HCT116 (cell line): Measurements from ENCODE around the gene FRMD3. TPM values are rescaled to one million over a fixed set of nuclear protein-coding genes. Genes with fewer than 3 reads are reported as not detected.

Experiments used
- ATAC-seq: fragments of 200-7000 bp; cut with Tn5 transposase; 2 replicates; pipeline ENCODE4 v1.9.1; 2020; ENCODE audit warnings: mild to moderate bottlenecking, moderate library complexity
- BruUV-seq: library from RNA; stranded (reverse); fragments of 400-500 nt; replicated peaks from 2 replicates; lab custom pipeline; 2021; lab: Mats Ljungman, UMichigan
- CTCF ChIA-PET: fragments of 300-600 bp; sonication (Branson Sonifier 250); formaldehyde crosslinking; loops from one replicate; lab custom pipeline; 2021; ENCODE audit warnings: antibody characterized with exemption; lab: Charles Lee
- POLR2A ChIA-PET: fragments of 300-600, 350-600 bp; sonication (Branson Sonifier 250); formaldehyde crosslinking; loops from one replicate; lab custom pipeline; 2021; ENCODE audit warnings: antibody characterized with exemption; lab: Charles Lee
- RAD21 ChIA-PET, 2 experiments: fragments of 300-600 bp; sonication (Branson Sonifier 250); formaldehyde crosslinking; loops; one replicate each; lab custom pipeline; 2023; ENCODE audit warnings: low total read pairs in 2 of 2; ENCODE audit not compliant: uncharacterized antibody in 2 of 2, unreplicated experiment in 2 of 2, low non-redundant PET in 1 of 2; lab: Charles Lee
- DNase-seq: peaks from one replicate; pipeline ENCODE4 v3.0.0-alpha.2; 2010; ENCODE audit warnings: low read depth, low spot score
- H2AFZ ChIP-seq: fragments of 200-600 bp; shearing (Covaris generic), sonication (generic); 2 replicates; pipeline ENCODE4 v1.6.1; 2017; ENCODE audit warnings: low read depth, mixed run types, mixed read lengths, antibody characterized with exemption, low read length; ENCODE audit not compliant: poor library complexity, severe bottlenecking
- H3K27ac ChIP-seq: 2 replicates; pipeline ENCODE4 v1.5.1; 2012; ENCODE audit warnings: low read depth, low read length
- H3K27me3 ChIP-seq: fragments of 200-600 bp; sonication (generic); 2 replicates; pipeline ENCODE4 v1.6.1; 2016; ENCODE audit warnings: mixed run types, low read length, mixed read lengths; ENCODE audit not compliant: insufficient read depth
- H3K36me3 ChIP-seq, 2 experiments: fragments of 200-500 bp in 1 of 2; fragments of 200-600 bp in 1 of 2; sonication (Bioruptor generic) in 1 of 2; sonication (generic) in 1 of 2; 2 replicates each; pipeline versions ENCODE4 v1.5.1 to v1.6.1; 2014 to 2016; ENCODE audit warnings: low read length in 2 of 2, inconsistent platforms in 1 of 2, mixed read lengths in 1 of 2, mixed run types in 1 of 2; ENCODE audit not compliant: insufficient read depth in 2 of 2, control insufficient read depth in 1 of 2
- H3K4me1 ChIP-seq, 2 experiments: fragments of 200-600 bp in 1 of 2; sonication (generic) in 1 of 2; 2 replicates each; pipeline versions ENCODE4 v1.5.1 to v1.6.1; 2012 to 2017; ENCODE audit warnings: low read length in 2 of 2, inconsistent platforms in 1 of 2, mild to moderate bottlenecking in 1 of 2, mixed read lengths in 1 of 2, mixed run types in 1 of 2, moderate library complexity in 1 of 2; ENCODE audit not compliant: insufficient read depth in 2 of 2, control insufficient read depth in 1 of 2
- H3K4me2 ChIP-seq: fragments of 200-600 bp; sonication (generic); 2 replicates; pipeline ENCODE4 v1.6.1; 2017; ENCODE audit warnings: mixed run types, low read length, mixed read lengths
- H3K4me3 ChIP-seq, 2 experiments: fragments of 200-600 bp in 1 of 2; sonication (generic) in 1 of 2; replicated peaks in 1 of 2; 2 replicates each; pipeline ENCODE4 v1.5.1; 2011 to 2016; ENCODE audit warnings: low read length in 2 of 2, control low read depth in 1 of 2, low read depth in 1 of 2, mild to moderate bottlenecking in 1 of 2, mixed read lengths in 1 of 2, mixed run types in 1 of 2
- H3K79me2 ChIP-seq: fragments of 200-600 bp; sonication (generic); 2 replicates; pipeline ENCODE4 v1.6.1; 2017; ENCODE audit warnings: mild to moderate bottlenecking, mixed run types, low read length, moderate library complexity, mixed read lengths; ENCODE audit not compliant: insufficient read depth
- H3K9ac ChIP-seq: fragments of 200-600 bp; sonication (generic); 2 replicates; pipeline ENCODE4 v1.6.1; 2016; ENCODE audit warnings: low read length, mixed read lengths
- H3K9me2 ChIP-seq: fragments of 200-600 bp; sonication (generic), shearing (Covaris generic); 2 replicates; pipeline ENCODE4 v1.6.1; 2017; ENCODE audit warnings: mixed run types, mild to moderate bottlenecking, moderate library complexity; ENCODE audit not compliant: insufficient read depth
- H3K9me3 ChIP-seq, 2 experiments: fragments of 200-500 bp in 1 of 2; fragments of 200-600 bp in 1 of 2; sonication (Bioruptor generic) in 1 of 2; sonication (generic) in 1 of 2; 2 replicates each; pipeline ENCODE4 v1.6.1; 2014 to 2017; ENCODE audit warnings: low read length in 2 of 2, mixed read lengths in 2 of 2, inconsistent platforms in 1 of 2, low read depth in 1 of 2, mild to moderate bottlenecking in 1 of 2, mixed run types in 1 of 2, moderate library complexity in 1 of 2; ENCODE audit not compliant: control insufficient read depth in 1 of 2, insufficient read depth in 1 of 2
- H4K20me1 ChIP-seq: fragments of 200-600 bp; sonication (generic), shearing (Covaris generic); 2 replicates; pipeline ENCODE4 v1.6.1; 2017; ENCODE audit warnings: mixed run types, mild to moderate bottlenecking, moderate library complexity; ENCODE audit not compliant: insufficient read depth
- CEBPB ChIP-seq: IDR thresholded peaks from 2 replicates; pipeline ENCODE4 v1.6.1; 2012; ENCODE audit warnings: low read depth
- CTCF ChIP-seq, 3 experiments: fragments of 200-600 bp in 1 of 3; sonication (generic) in 1 of 3; IDR thresholded peaks in 2 of 3; conservative IDR thresholded peaks in 1 of 3; 2 replicates each; pipeline ENCODE4 v1.5.1; 2012 to 2017; ENCODE audit warnings: low read depth in 2 of 3, low read length in 2 of 3, antibody characterized with exemption in 1 of 3, borderline replicate concordance in 1 of 3, control low read depth in 1 of 3, mild to moderate bottlenecking in 1 of 3, mixed read lengths in 1 of 3, mixed run types in 1 of 3, moderate library complexity in 1 of 3; ENCODE audit not compliant: insufficient read depth in 1 of 3
- EGR1 ChIP-seq: IDR thresholded peaks from 2 replicates; pipeline ENCODE4 v1.6.1; 2012; ENCODE audit warnings: low read depth
- EZH2 ChIP-seq: fragments of 200-600 bp; sonication (generic); IDR thresholded peaks from 2 replicates; pipeline ENCODE4 v1.6.1; 2017; ENCODE audit warnings: antibody characterized with exemption, mixed run types
- EZH2phosphoT487 ChIP-seq: fragments of 200-600 bp; IDR thresholded peaks from 2 replicates; pipeline ENCODE4 v1.6.1; 2018; ENCODE audit warnings: antibody characterized with exemption, borderline replicate concordance
- FOSL1 ChIP-seq: IDR thresholded peaks from 2 replicates; pipeline ENCODE4 v1.6.1; 2012; ENCODE audit warnings: low read depth
- JUND ChIP-seq: IDR thresholded peaks from 2 replicates; pipeline ENCODE4 v1.6.1; 2012
- MAX ChIP-seq: IDR thresholded peaks from 2 replicates; pipeline ENCODE4 v1.6.1; 2012
- POLR2A ChIP-seq: IDR thresholded peaks from 2 replicates; pipeline ENCODE4 v1.7.0; 2011; ENCODE audit warnings: borderline replicate concordance; ENCODE audit not compliant: insufficient read depth, insufficient read length; ENCODE audit errors: extremely low read depth
- POLR2AphosphoS5 ChIP-seq: IDR thresholded peaks from 2 replicates; pipeline ENCODE4 v1.6.1; 2011; ENCODE audit warnings: mild to moderate bottlenecking, low read depth, low read length, moderate library complexity
- RAD21 ChIP-seq: IDR thresholded peaks from 2 replicates; pipeline ENCODE4 v1.6.1; 2012; ENCODE audit warnings: low read depth, mild to moderate bottlenecking
- SIN3A ChIP-seq: IDR thresholded peaks from 2 replicates; pipeline ENCODE4 v1.6.1; 2012; ENCODE audit warnings: low read depth
- SRF ChIP-seq: IDR thresholded peaks from 2 replicates; pipeline ENCODE4 v1.6.1; 2012; ENCODE audit warnings: low read depth
- YY1 ChIP-seq: IDR thresholded peaks from 2 replicates; pipeline ENCODE4 v1.6.1; 2011; ENCODE audit warnings: low read length, low read depth, moderate library complexity, mild to moderate bottlenecking; ENCODE audit not compliant: insufficient replicate concordance; ENCODE audit errors: extremely low read depth
- ZNF274 ChIP-seq: fragments of 200-500 bp; sonication (Bioruptor generic); IDR thresholded peaks from 2 replicates; pipeline ENCODE4 v1.6.1; 2014; ENCODE audit warnings: mild to moderate bottlenecking, low read depth, low read length, inconsistent platforms
- intact Hi-C: fragments of 100-400 bp; cut with micrococcal nuclease; formaldehyde crosslinking; loops from 2 replicates; pipeline ENCODE4 v1.10.0; 2022
- total RNA-seq: library from RNA; stranded (reverse); gene quantifications from one replicate; pipeline ENCODE4 v1.2.1, GENCODE V29; 2021; ENCODE audit not compliant: unreplicated experiment

FRMD3 gene
- total RNA-seq, 1 experiment from 2014 or later = 0.89 TPM

DNA sequence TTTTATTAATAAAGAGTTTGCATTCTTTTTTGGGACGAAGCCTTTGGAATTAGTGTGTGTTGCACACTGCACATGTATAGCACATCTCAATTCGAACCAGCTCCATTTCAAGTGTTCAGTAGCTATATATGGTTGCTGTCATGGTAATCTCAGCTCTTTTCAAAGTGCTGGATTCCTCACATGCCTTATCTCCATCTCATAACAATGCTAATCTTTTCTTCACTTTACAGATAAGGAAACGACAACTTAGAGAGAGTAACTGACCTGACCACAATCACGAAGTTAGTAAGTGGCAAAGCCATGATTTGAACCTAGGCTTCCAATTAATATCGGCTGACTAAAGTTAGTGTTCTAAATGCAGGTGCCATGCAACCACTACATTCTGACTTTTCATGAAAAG, 270.5 kb downstream of the FRMD3 start (continued):
- TF ChIP-seq POLR2A = no peak
- TF ChIP-seq EGR1 = no peak

DNA sequence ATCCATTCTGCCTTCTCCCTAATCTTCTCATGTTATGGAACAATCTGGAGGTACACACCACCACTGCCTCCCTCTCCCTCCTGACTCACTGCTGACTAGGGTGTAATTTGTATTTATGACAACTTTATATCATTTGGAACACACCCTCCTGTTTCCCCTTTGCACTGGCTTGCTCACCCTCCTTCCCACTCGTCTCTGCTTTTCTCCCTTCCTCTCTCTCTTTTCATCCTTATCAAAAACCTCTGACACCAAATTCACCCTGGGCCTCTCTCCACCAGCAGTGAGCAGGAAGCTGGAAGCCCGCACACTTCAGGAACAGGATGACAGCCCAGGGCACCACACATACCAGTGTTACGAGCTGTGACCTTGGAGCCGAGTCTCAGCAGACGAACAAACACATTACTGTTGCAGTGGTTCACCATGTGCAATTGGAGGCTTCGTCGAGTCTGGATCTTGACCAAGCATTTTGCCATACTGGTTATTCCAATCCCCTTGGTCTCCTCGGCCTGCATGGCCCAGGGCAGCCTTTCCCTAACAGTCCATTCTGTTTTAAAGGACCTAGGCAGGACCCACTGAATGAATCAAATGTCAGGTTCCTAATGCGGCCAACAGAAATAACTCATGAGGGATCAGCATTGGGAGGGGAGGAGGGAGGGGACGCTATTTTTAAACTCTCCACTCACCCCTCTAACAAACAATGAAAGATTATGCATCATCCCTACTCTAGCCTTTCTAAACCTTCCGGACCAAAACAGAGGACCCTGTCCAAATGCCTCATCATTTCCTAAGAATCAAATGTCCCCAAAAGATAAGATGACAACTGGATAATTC, 271.3 kb downstream of the FRMD3 start:
- no peaks in the 10 kb centered on the region for H3K9me3 ChIP-seq
- no peak for TF ChIP-seq RAD21
- no peak for TF ChIP-seq ZNF274
- TF ChIP-seq, all 23 proteins: peak for 0
- POLR2A ChIA-PET = no interaction called here
- Histone ChIP-seq H3K27ac (no peak overlapping the region), H3K4me1 (no peaks in the 10 kb centered on the region; a peak in 1 of 4 replicates), H3K79me2 (no peaks in the 10 kb centered on the region), H3K27me3 (no peaks in the 10 kb centered on the region), H3K36me3 (no peaks in the 10 kb centered on the region), H3K4me3 (no peak overlapping the region), H3K9ac (no peak overlapping the region), H2AFZ (no peak overlapping the region), H4K20me1 (no peaks in the 10 kb centered on the region), H3K9me2 (no peaks in the 10 kb centered on the region), H3K4me2 (no peak overlapping the region)
- ATAC-seq = peak; percentile 53; the same call in 1 of the 2 replicates
- CTCF ChIA-PET = no interaction called here
- BruUV-seq = no TSS peak
- intact Hi-C loops = no loop called here
- RAD21 ChIA-PET = no interaction called here
- no peak for DNase-seq

GRCh38 chr9:83266331-83266665, 271.9 kb downstream of the FRMD3 start:
- ChIA-PET CTCF (no interaction called here), RAD21 (no interaction called here), POLR2A (no interaction called here)
- Histone ChIP-seq H3K4me3 (no peak overlapping the region), H2AFZ (no peak overlapping the region), H4K20me1 (no peaks in the 10 kb centered on the region), H3K9ac (no peak overlapping the region), H3K36me3 (no peaks in the 10 kb centered on the region), H3K9me3 (no peaks in the 10 kb centered on the region), H3K27me3 (no peaks in the 10 kb centered on the region), H3K79me2 (no peaks in the 10 kb centered on the region), H3K9me2 (no peaks in the 10 kb centered on the region), H3K4me1 (no peaks in the 10 kb centered on the region; a peak in 1 of 4 replicates), H3K27ac (no peak overlapping the region), H3K4me2 (no peak overlapping the region)
- no TSS peak for BruUV-seq
- intact Hi-C loops = no loop called here
- DNase-seq (no peak), ATAC-seq (no peak)
- TF ChIP-seq FOSL1 (no peak), EZH2phosphoT487 (no peak), POLR2A (no peak), SRF (no peak), YY1 (no peak), EZH2 (no peak), MAX (no peak), RAD21 (no peak), SIN3A (no peak), CEBPB (no peak), CTCF (IDR thresholded peaks at IDR 0.05 in 2 of 3, conservative IDR thresholded peaks at IDR 0.05 in 1 of 3; ENCODE audit: borderline replicate concordance in 1 of 3, insufficient read depth in 1 of 3, low read depth in 2 of 3, low read length in 2 of 3) (no peak), JUND (no peak), POLR2AphosphoS5 (no peak)
